Uterus (tissue), 4 donors: Measurements from ENCODE around the gene ZNF648. TPM values are rescaled to one million over a fixed set of nuclear protein-coding genes. Genes with fewer than 3 reads are reported as not detected.
"Not testable (repeated sequence)": the region's sequence is repeated elsewhere in the genome, so short reads cannot be mapped to it uniquely, and the experiment has no call there.

ENCODE experiments used
- DNase-seq, 2 donors: peaks; one replicate each; pipeline ENCODE4 v3.0.0-alpha.2; 2019 to 2020
- H3K27ac ChIP-seq, 2 donors: fragments of 200-600 bp; sonication (generic); 1 replicate in 1 of 2; 2 replicates in 1 of 2; pipeline ENCODE4 v1.5.1; 2016 to 2018
- H3K27me3 ChIP-seq, 2 donors: fragments of 200-600 bp; sonication (generic); one replicate each; pipeline ENCODE4 v1.5.1; 2018 to 2019; ENCODE audit warnings: control low read depth in 1 of 2
- H3K36me3 ChIP-seq, 2 donors: fragments of 200-600 bp; sonication (generic); one replicate each; pipeline ENCODE4 v1.5.1; 2019; ENCODE audit warnings: control low read depth in 1 of 2
- H3K4me1 ChIP-seq, 2 donors: fragments of 200-600 bp; sonication (generic); one replicate each; pipeline ENCODE4 v1.5.1; 2018 to 2019; ENCODE audit warnings: control low read depth in 1 of 2
- H3K4me3 ChIP-seq, 2 donors: fragments of 200-600 bp; sonication (generic); 1 replicate in 1 of 2; 2 replicates in 1 of 2; pipeline ENCODE4 v1.5.1; 2018 to 2019; ENCODE audit warnings: mild to moderate bottlenecking in 1 of 2
- H3K9me3 ChIP-seq, 2 donors: fragments of 200-600 bp; sonication (generic); one replicate each; pipeline ENCODE4 v1.5.1; 2019; ENCODE audit warnings: control low read depth in 1 of 2
- POLR2A ChIP-seq, 2 donors: fragments of 450-650 bp; IDR thresholded peaks; one replicate each; pipeline ENCODE4 v1.6.1; 2016; ENCODE audit warnings: antibody characterized with exemption in 2 of 2, mild to moderate bottlenecking in 1 of 2, moderate library complexity in 1 of 2
- intact Hi-C: fragments of 100-400 bp; cut with DNase I; formaldehyde crosslinking; loops from one replicate; pipeline ENCODE4 v1.15.1; 2023; ENCODE audit warnings: low total_unique reads
- total RNA-seq, 4 donors: library from RNA; depleted of rRNA in 3 of 4; stranded (reverse); fragments of >200 nt in 3 of 4; gene quantifications; one replicate each; pipeline versions ENCODE4 v1.1.0 to v1.2.4, GENCODE V29; 2014 to 2023
- TF ChIP-seq, protein P1 (sequence below), 4 experiments: fragments of 200-600 bp in 2 of 4; fragments of 450-650 bp in 2 of 4; sonication (generic) in 2 of 4; IDR thresholded peaks; one replicate each; pipeline ENCODE4 v1.5.1; 2016 to 2019; ENCODE audit warnings: antibody characterized with exemption in 4 of 4, mild to moderate bottlenecking in 2 of 4, moderate library complexity in 1 of 4
- donor health status: DM: yes; HTN: yes; CAD: no.

The ZNF648 gene
- total RNA-seq, 4 donors from 2014 or later: 0.27 to 1.8 (median 1.7) TPM; not detected in 1

DNA sequence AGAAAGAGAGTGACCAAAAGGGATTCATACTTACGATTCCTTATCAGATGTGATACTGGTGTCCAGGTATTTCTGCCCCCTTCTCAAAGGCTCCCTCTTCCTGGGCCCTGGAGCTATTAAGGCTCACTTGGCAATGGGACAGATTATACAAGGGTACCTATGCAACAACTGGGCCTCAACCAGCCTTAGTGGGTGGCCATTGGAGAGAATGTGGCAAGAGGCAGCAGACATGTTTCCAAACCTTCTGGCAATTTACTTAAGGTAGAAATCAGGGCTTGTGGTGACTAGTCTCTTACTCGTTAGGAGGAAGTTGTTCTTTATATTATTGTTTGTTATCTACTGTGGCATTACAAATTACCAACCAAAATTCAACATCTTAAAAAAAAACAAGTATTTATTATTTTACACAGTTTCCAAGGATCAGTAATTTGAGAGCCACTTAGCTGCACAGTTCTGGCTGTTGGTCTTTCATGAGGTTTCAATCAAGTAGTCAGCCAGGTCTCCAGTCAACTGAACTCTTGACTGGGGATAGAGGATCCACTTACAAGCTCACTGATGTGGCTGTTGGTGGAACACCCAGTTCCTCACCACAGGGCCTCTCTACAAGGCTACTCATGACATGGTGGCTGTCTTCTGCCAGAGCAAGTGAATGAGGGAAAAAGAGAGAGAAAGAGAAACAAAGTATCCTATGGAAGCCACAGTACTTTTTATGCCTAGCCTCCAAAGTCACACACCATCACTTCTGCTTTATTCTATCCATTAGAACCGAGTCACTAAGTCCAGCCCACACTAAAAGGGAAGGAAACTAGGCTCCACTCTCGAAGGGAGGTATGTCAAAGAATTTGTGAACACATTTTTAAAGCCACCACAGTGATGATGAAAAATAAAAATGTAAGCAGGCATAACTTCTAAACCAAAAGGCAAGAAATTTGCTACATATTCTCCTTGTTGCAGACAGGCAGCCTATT lies 10.7 kb downstream of the ZNF648 start:
- no peak for TF ChIP-seq POLR2A (IDR thresholded peaks at IDR 0.05)
- TF ChIP-seq, protein P1, sequence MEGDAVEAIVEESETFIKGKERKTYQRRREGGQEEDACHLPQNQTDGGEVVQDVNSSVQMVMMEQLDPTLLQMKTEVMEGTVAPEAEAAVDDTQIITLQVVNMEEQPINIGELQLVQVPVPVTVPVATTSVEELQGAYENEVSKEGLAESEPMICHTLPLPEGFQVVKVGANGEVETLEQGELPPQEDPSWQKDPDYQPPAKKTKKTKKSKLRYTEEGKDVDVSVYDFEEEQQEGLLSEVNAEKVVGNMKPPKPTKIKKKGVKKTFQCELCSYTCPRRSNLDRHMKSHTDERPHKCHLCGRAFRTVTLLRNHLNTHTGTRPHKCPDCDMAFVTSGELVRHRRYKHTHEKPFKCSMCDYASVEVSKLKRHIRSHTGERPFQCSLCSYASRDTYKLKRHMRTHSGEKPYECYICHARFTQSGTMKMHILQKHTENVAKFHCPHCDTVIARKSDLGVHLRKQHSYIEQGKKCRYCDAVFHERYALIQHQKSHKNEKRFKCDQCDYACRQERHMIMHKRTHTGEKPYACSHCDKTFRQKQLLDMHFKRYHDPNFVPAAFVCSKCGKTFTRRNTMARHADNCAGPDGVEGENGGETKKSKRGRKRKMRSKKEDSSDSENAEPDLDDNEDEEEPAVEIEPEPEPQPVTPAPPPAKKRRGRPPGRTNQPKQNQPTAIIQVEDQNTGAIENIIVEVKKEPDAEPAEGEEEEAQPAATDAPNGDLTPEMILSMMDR (IDR thresholded peaks at IDR 0.05): no peak
- H3K27ac ChIP-seq: no peak overlapping the region
- H3K9me3 ChIP-seq: no peaks in the 10 kb centered on the region
- H3K4me1 ChIP-seq: no peaks in the 10 kb centered on the region
- no peak for DNase-seq
- no peaks in the 10 kb centered on the region for H3K36me3 ChIP-seq
- H3K4me3 ChIP-seq: no peak overlapping the region
- intact Hi-C loops: no loop called here
- no peaks in the 10 kb centered on the region for H3K27me3 ChIP-seq

DNA sequence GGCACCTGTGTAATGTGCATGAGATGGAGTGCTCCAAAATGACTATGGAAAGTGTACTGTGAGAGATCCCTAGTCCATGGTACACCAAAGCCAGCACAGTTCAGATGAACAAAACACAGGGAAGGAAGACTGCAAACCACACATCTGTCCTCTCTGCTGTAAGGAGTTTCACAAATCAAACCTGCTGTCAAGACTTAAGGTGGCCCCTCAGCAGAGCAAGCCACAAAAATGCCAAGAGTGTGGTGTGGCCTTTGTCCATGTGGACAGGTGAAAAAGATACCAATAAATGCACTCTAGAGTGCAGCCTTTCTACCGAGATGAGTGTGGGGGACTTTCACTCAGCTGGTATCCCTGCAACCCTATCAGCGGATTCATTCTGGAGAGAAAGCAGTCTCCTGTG lies 12.9 kb downstream of the ZNF648 start:
- H3K4me1 ChIP-seq: no peaks in the 10 kb centered on the region
- no peaks in the 10 kb centered on the region for H3K27me3 ChIP-seq
- TF ChIP-seq, protein P1 (IDR thresholded peaks at IDR 0.05): no peak
- TF ChIP-seq POLR2A (IDR thresholded peaks at IDR 0.05): no peak
- no peak overlapping the region for H3K4me3 ChIP-seq
- H3K27ac ChIP-seq: no peak overlapping the region
- H3K9me3 ChIP-seq: no peaks in the 10 kb centered on the region
- intact Hi-C loops: no loop called here
- DNase-seq: no peak
- no peaks in the 10 kb centered on the region for H3K36me3 ChIP-seq

DNA sequence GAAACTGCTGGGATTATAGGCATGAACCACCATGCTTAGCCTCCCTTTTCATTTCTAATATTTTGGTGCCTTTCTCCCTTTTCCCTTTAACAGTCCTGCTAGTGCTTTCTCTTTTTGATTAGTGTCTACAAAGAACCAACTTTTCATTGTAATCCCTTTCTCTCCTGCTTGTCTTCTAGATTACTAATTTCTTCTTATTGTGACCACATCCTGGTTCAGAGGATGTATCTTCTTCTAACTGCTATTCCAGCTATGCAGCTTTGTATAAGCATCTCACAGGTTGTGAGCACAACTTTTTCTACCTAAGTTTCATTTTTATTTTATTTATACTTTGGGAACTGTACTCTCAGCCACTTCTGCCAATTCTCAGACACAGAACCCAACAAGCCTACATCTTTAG lies 14.7 kb downstream of the ZNF648 start:
- Histone ChIP-seq H3K27ac (no peak overlapping the region), H3K36me3 (no peaks in the 10 kb centered on the region), H3K4me1 (no peaks in the 10 kb centered on the region), H3K9me3 (no peaks in the 10 kb centered on the region), H3K27me3 (peaks cover 0 to 4% of the 10 kb centered on the region in 2 donors), H3K4me3 (no peak overlapping the region)
- TF ChIP-seq, protein P1 (IDR thresholded peaks at IDR 0.05): no peak
- TF ChIP-seq POLR2A (IDR thresholded peaks at IDR 0.05): no peak
- intact Hi-C loops: no loop called here
- DNase-seq: no peak

DNA sequence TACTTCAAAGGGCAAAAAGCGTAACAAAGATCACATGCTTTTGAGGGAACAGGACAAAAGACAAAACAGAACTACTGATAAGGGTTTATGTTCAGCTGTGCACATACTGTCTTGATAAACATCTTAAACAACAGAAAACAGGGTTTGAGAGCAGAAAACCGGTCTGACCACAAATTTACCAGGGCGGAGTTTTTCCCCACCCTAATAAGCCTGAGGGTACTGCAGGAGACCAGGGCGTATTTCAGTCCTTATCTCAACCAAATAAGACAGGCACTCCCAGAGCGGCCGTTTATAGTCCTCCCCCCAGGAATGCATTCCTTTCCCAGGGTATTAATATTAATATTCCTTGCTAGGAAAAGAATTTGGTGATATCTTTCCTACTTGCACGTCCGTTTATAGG lies 16.0 kb downstream of the ZNF648 start:
- H3K27ac ChIP-seq, intact Hi-C loops, H3K9me3 ChIP-seq, H3K4me3 ChIP-seq, H3K27me3 ChIP-seq, DNase-seq, H3K36me3 ChIP-seq, H3K4me1 ChIP-seq: not testable (repeated sequence)

DNA sequence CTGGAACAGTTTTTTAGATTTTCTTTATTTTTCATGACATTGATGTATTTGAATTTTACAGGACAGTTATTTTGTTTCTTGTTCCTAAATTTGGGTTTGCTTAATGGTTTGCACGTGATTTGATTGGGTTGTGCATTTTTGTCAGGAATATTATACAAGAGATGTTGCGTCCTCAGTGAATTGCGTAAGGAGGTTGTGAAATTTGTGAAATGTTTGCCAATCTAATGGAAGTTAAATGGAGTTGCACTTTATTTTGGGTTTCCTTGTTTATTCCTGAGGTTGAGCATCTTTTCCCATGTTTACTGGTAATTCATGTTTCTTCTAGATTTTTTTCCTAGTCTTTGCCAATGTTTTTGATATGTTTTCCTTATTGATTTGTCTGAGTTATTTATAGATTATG lies 19.9 kb downstream of the ZNF648 start:
- TF ChIP-seq POLR2A (IDR thresholded peaks at IDR 0.05): no peak
- TF ChIP-seq, protein P1 (IDR thresholded peaks at IDR 0.05): no peak
- DNase-seq: no peak

More for the DNA sequence above, 19.9 kb downstream of the ZNF648 start:
- no peak overlapping the region for H3K27ac ChIP-seq
- H3K4me3 ChIP-seq: no peak overlapping the region
- peaks cover 0 to 4% of the 10 kb centered on the region in 2 donors for H3K27me3 ChIP-seq
- no peaks in the 10 kb centered on the region for H3K36me3 ChIP-seq
- no peaks in the 10 kb centered on the region for H3K4me1 ChIP-seq
- H3K9me3 ChIP-seq: peaks cover 0 to 3% of the 10 kb centered on the region in 2 donors
- intact Hi-C loops: no loop called here
